ENCODE results near the gene IRX3.
A peak's percentile ranks its signal among the peaks of the same experiment; 100 is the strongest.

Gene IRX3

GRCh38 chr16:54290833-54291655 lies 4.5 kb upstream of the IRX3 start:
- DNase-seq: no peak

- DNase-seq: no peak
These were observed 3.6 kb upstream of the IRX3 start for GRCh38 chr16:54289945-54290832.

GRCh38 chr16:54289242-54289944 lies 2.8 kb upstream of the IRX3 start:
- DNase-seq: no peak

GRCh38 chr16:54288835-54289241 lies 2.3 kb upstream of the IRX3 start:
- DNase-seq: no peak

GRCh38 chr16:54288030-54288834 lies 1.6 kb upstream of the IRX3 start:
- no peak for DNase-seq

GRCh38 chr16:54287131-54288029 lies 793 bp upstream of the IRX3 start:
- DNase-seq: no peak

- no peak for DNase-seq
These were observed 559 bp downstream of the IRX3 start for GRCh38 chr16:54286090-54286365.

GRCh38 chr16:54285414-54286089 lies 1.0 kb downstream of the IRX3 start:
- DNase-seq: peak; percentile 31

- DNase-seq: no peak
These were observed 1.6 kb downstream of the IRX3 start for GRCh38 chr16:54284931-54285413.

GRCh38 chr16:54284319-54284930 lies 2.2 kb downstream of the IRX3 start:
- DNase-seq: no peak

GRCh38 chr16:54283725-54284318 lies 2.8 kb downstream of the IRX3 start:
- no peak for DNase-seq

GRCh38 chr16:54282928-54283724 lies 3.5 kb downstream of the IRX3 start:
- DNase-seq: no peak

GRCh38 chr16:54282202-54282927 lies 4.2 kb downstream of the IRX3 start:
- no peak for DNase-seq

- no peak for DNase-seq
These were observed 4.9 kb downstream of the IRX3 start for GRCh38 chr16:54281535-54282201.

GRCh38 chr16:54280751-54281150 lies 5.8 kb downstream of the IRX3 start:
- DNase-seq: no peak

GRCh38 chr16:54277845-54278703 lies 8.5 kb downstream of the IRX3 start:
- peak; percentile 75 for DNase-seq

GRCh38 chr16:54275956-54276355 lies 10.6 kb downstream of the IRX3 start:
- DNase-seq: peak; percentile 34
